HG03039 (cell line): ENCODE measurements around the gene TCP11L2.
"Not testable (repeated sequence)": the region's sequence is repeated elsewhere in the genome, so short reads cannot be mapped to it uniquely, and the experiment has no call there.

Experiments used
- ATAC-seq: cut with Tn5 transposase; IDR thresholded peaks from one replicate; pipeline ENCODE4 v1.9.1; 2021; ENCODE audit warnings: mild to moderate bottlenecking, moderate library complexity; ENCODE audit not compliant: unreplicated experiment

The TCP11L2 gene

GRCh38 chr12:106341086-106341877 lies 38.7 kb downstream of the TCP11L2 start:
- ATAC-seq, result no peak

- no peak for ATAC-seq
These were observed 40.1 kb downstream of the TCP11L2 start for GRCh38 chr12:106342397-106343213.

- no peak for ATAC-seq
These were observed 40.6 kb downstream of the TCP11L2 start for GRCh38 chr12:106343214-106343528.

- ATAC-seq, result no peak
These were observed 41.6 kb downstream of the TCP11L2 start for GRCh38 chr12:106344131-106344530.

GRCh38 chr12:106345746-106346145 lies 43.2 kb downstream of the TCP11L2 start:
- ATAC-seq, result no peak

- ATAC-seq, result no peak
These were observed 45.9 kb downstream of the TCP11L2 start for GRCh38 chr12:106348411-106348810.

GRCh38 chr12:106353175-106353574 lies 50.6 kb downstream of the TCP11L2 start:
- ATAC-seq, result no peak

GRCh38 chr12:106357549-106358395 lies 55.2 kb downstream of the TCP11L2 start, which contains the start of gene POLR3B:
TSS of gene POLR3B (plus strand) at chr12:106357748. CDS start at chr12:106357880, 132 bp downstream.
- ATAC-seq, result peak; percentile 81

- ATAC-seq, result peak; percentile 16
These were observed 56.1 kb downstream of the TCP11L2 start for GRCh38 chr12:106358396-106359241.

- ATAC-seq, result no peak
These were observed 57.3 kb downstream of the TCP11L2 start for GRCh38 chr12:106359646-106360399.

GRCh38 chr12:106360400-106360994 lies 58.0 kb downstream of the TCP11L2 start:
- ATAC-seq, result no peak

GRCh38 chr12:106362971-106363370 lies 60.4 kb downstream of the TCP11L2 start:
- ATAC-seq, result no peak

GRCh38 chr12:106364261-106364660 lies 61.7 kb downstream of the TCP11L2 start:
- ATAC-seq, result no peak

GRCh38 chr12:106369624-106370346 lies 67.3 kb downstream of the TCP11L2 start:
- ATAC-seq, result no peak

- ATAC-seq, result no peak
These were observed 76.3 kb downstream of the TCP11L2 start for GRCh38 chr12:106378788-106379187.

GRCh38 chr12:106380954-106381353 lies 78.4 kb downstream of the TCP11L2 start:
- no peak for ATAC-seq

- not testable (repeated sequence) for ATAC-seq
These were observed 79.3 kb downstream of the TCP11L2 start for GRCh38 chr12:106381866-106382265.

GRCh38 chr12:106386813-106387535 lies 84.4 kb downstream of the TCP11L2 start:
- ATAC-seq, result no peak
